K562 (cell line): Measurements from ENCODE around the gene ZC3H18. TPM values are rescaled to one million over a fixed set of nuclear protein-coding genes. Genes with fewer than 3 reads are reported as not detected.

Experiments
- ATAC-seq: fragments of 200-7000 bp; cut with Tn5 transposase; 3 replicates; pipeline ENCODE4 v1.9.1; 2020; ENCODE audit warnings: moderate library complexity
- BruUV-seq: library from RNA; stranded (reverse); fragments of 400-500 nt; replicated peaks from 2 replicates; lab custom pipeline; 2021; lab: Mats Ljungman, UMichigan
- CTCF ChIA-PET: fragments of 300-600 bp; formaldehyde crosslinking; extraction: SDS; loops from one replicate; lab custom pipeline; 2021; ENCODE audit warnings: low intra/inter-chr PET ratio; lab: Yijun Ruan, JAX
- POLR2A ChIA-PET: fragments of 300-600, 350-650 bp; sonication (Branson Sonifier 250); formaldehyde crosslinking; extraction: SDS; loops from one replicate; lab custom pipeline; 2021; ENCODE audit warnings: antibody characterized with exemption, inconsistent platforms; lab: Yijun Ruan, JAX
- DNase-seq, 4 experiments: peaks; one replicate each; pipeline versions ENCODE4 v3.0.0 to v3.0.0-alpha.2; 2011 to 2018; ENCODE audit warnings: low spot score in 3 of 4, mixed read lengths in 3 of 4; ENCODE audit errors: extremely low read depth in 1 of 4
- FAIRE-seq: peaks from 2 replicates; lab custom pipeline; 2011; peaks lifted over from hg19 to GRCh38; lab: Jason Lieb, UNC
- H2AFZ ChIP-seq: 2 replicates; pipeline ENCODE4 v1.6.0; 2011; ENCODE audit warnings: low read depth, low read length, control low read depth, inconsistent platforms
- H3K27ac ChIP-seq: fragments of 200-600 bp; 3 replicates; pipeline ENCODE4 v1.8.0; 2011; ENCODE audit warnings: low read depth, mild to moderate bottlenecking, control low read depth, inconsistent platforms, low read length, moderate library complexity, mixed read lengths; ENCODE audit errors: extremely low read depth
- H3K27me3 ChIP-seq, 2 experiments: fragments of 300-600 bp in 1 of 2; 2 replicates in 1 of 2; 3 replicates in 1 of 2; pipeline versions ENCODE4 v1.6.0 to v1.8.0; 2011; ENCODE audit warnings: inconsistent platforms in 2 of 2, low read length in 2 of 2, mild to moderate bottlenecking in 1 of 2, mixed read lengths in 1 of 2, moderate library complexity in 1 of 2; ENCODE audit not compliant: control insufficient read depth in 2 of 2, insufficient read depth in 2 of 2
- H3K36me3 ChIP-seq: fragments of 300-600 bp; 3 replicates; pipeline ENCODE4 v1.8.0; 2011; ENCODE audit warnings: mild to moderate bottlenecking, low read length, inconsistent platforms; ENCODE audit not compliant: control insufficient read depth, insufficient read depth
- H3K4me1 ChIP-seq, 2 experiments: fragments of 200-600 bp in 1 of 2; replicated peaks in 1 of 2; 2 replicates in 1 of 2; 3 replicates in 1 of 2; pipeline versions ENCODE4 v1.5.1 to v1.8.0; 2011; ENCODE audit warnings: inconsistent platforms in 2 of 2, low read length in 2 of 2, mild to moderate bottlenecking in 1 of 2, mixed read lengths in 1 of 2, moderate library complexity in 1 of 2; ENCODE audit not compliant: control insufficient read depth in 2 of 2, insufficient read depth in 2 of 2
- H3K4me2 ChIP-seq: 2 replicates; pipeline ENCODE4 v1.6.1; 2011; ENCODE audit warnings: low read length, control low read depth, inconsistent platforms, mixed read lengths; ENCODE audit not compliant: insufficient read depth
- H3K4me3 ChIP-seq: fragments of 200-600 bp; sonication (generic), shearing (Covaris generic); 2 replicates; pipeline ENCODE4 v1.5.1; 2016; ENCODE audit warnings: control low read depth, inconsistent platforms
- H3K79me2 ChIP-seq: fragments of 200-600 bp; 3 replicates; pipeline ENCODE4 v1.8.0; 2011; ENCODE audit warnings: low read length, inconsistent platforms; ENCODE audit not compliant: control insufficient read depth, insufficient read depth
- H3K9ac ChIP-seq, 2 experiments: 2 replicates each; pipeline versions ENCODE4 v1.6.0 to v1.6.1; 2011; ENCODE audit warnings: low read depth in 2 of 2, low read length in 2 of 2, control low read depth in 1 of 2, inconsistent platforms in 1 of 2, mild to moderate bottlenecking in 1 of 2, mixed read lengths in 1 of 2; ENCODE audit not compliant: insufficient read depth in 1 of 2
- H3K9me1 ChIP-seq: one replicate; pipeline ENCODE4 v1.6.0; 2011; ENCODE audit warnings: inconsistent platforms, mild to moderate bottlenecking, low read length, moderate library complexity; ENCODE audit not compliant: control insufficient read depth, insufficient read depth
- H3K9me3 ChIP-seq: replicated peaks from 2 replicates; pipeline ENCODE4 v1.5.1; 2011; ENCODE audit warnings: low read depth, low read length, inconsistent platforms; ENCODE audit not compliant: control insufficient read depth, insufficient read depth
- H4K20me1 ChIP-seq: replicated peaks from 2 replicates; pipeline ENCODE4 v1.6.1; 2011; ENCODE audit warnings: low read length, inconsistent platforms, mixed read lengths; ENCODE audit not compliant: control insufficient read depth, insufficient read depth
- CSDE1 ChIP-seq, 2 experiments: fragments of 450-650 bp; IDR thresholded peaks; 2 replicates each; pipeline ENCODE4 v1.6.1; 2016; ENCODE audit warnings: mild to moderate bottlenecking in 1 of 2
- GTF2B ChIP-seq: IDR thresholded peaks from 2 replicates; pipeline ENCODE4 v1.6.1; 2011; ENCODE audit not compliant: insufficient read length; ENCODE audit errors: extremely low read depth
- MCM7 ChIP-seq, 2 experiments: fragments of 450-650 bp; IDR thresholded peaks; 2 replicates each; pipeline ENCODE4 v1.6.1; 2016 to 2018
- OTX1 ChIP-seq: fragments of 450-650 bp; formaldehyde crosslinking; IDR thresholded peaks from 2 replicates; pipeline ENCODE4 v1.4.0; 2022; ENCODE audit warnings: mild to moderate bottlenecking
- RREB1 ChIP-seq: fragments of 250-450 bp; sonication (Bioruptor Pico); IDR thresholded peaks from 2 replicates; pipeline ENCODE4 v1.4.0; 2020
- ZBTB33 ChIP-seq: sonication (generic); formaldehyde crosslinking; IDR thresholded peaks from 2 replicates; pipeline ENCODE4 v1.8.1; 2023; ENCODE audit warnings: mild to moderate bottlenecking, missing genetic modification reagents
- ZNF146 ChIP-seq: IDR thresholded peaks from one replicate; pipeline ENCODE4 v1.6.1; 2018; ENCODE audit warnings: missing compliant biosample characterization; ENCODE audit not compliant: unreplicated experiment
- ZNF232 ChIP-seq: sonication (generic); formaldehyde crosslinking; IDR thresholded peaks from 2 replicates; pipeline ENCODE4 v1.8.0; 2022; ENCODE audit warnings: mild to moderate bottlenecking, missing genetic modification reagents
- ZNF696 ChIP-seq: fragments of 250-450 bp; sonication (Bioruptor Pico); conservative IDR thresholded peaks from 2 replicates; pipeline ENCODE4 v1.4.0; 2020; ENCODE audit warnings: mild to moderate bottlenecking, moderate library complexity
- WGBS: fragments of 100-300 bp; shearing (Covaris generic); methylation state at CpG from one replicate; pipeline ENCODE4 v1.1.6; 2016; ENCODE audit warnings: low coverage, mixed read lengths; ENCODE audit not compliant: insufficient coverage; ENCODE audit errors: missing lambda C conversion rate; 5-methylcytosine and 5-hydroxymethylcytosine counted together
- in situ Hi-C: fragments of 300-500 bp; cut with MboI; formaldehyde crosslinking; loops from 4 replicates; pipeline ENCODE4 v1.15.0; 2018; ENCODE audit warnings: inconsistent platforms, mixed read lengths
- intact Hi-C: fragments of 100-400 bp; cut with micrococcal nuclease; formaldehyde crosslinking; loops from 2 replicates; pipeline ENCODE4 v1.14.2; 2022
- polyA plus RNA-seq, 8 experiments: library from polyadenylated mRNA; depleted of rRNA in 4 of 8; stranded (reverse) in 5 of 8; unstranded in 3 of 8; fragments of >200 nt; fragmentation: Nextera tagmentation in 2 of 8; fragmentation: Illumina TruSeq in 1 of 8; extraction: Ambion mirVana in 2 of 8; extraction: Trizol in 1 of 8; gene quantifications; 2 replicates each; pipeline versions ENCODE4 v1.2.1 to v1.2.3, GENCODE V29; 2011 to 2014; ENCODE audit warnings: inconsistent platforms in 1 of 8, missing spikeins in 1 of 8
- total RNA-seq, 7 experiments: library from RNA; depleted of rRNA in 6 of 7; stranded (reverse); fragments of >200 nt in 6 of 7; fragmentation: Illumina TruSeq in 2 of 7; extraction: Trizol in 2 of 7; gene quantifications; 2 replicates each; pipeline versions ENCODE4 v1.2.1 to v1.2.3, GENCODE V29; 2011 to 2021; ENCODE audit warnings: low replicate concordance in 1 of 7

Gene ZC3H18
- total and polyA plus RNA-seq, 9 of the 15 experiments (the other 6 are each of a cell fraction or from before 2014, with no cell fraction given) = 1.7 to 88.7 (median 26.9) TPM

- Histone ChIP-seq H2AFZ (no peak overlapping the region), H3K36me3 (peaks cover 89% of the 10 kb centered on the region), H3K79me2 (peaks cover 3% of the 10 kb centered on the region; the same call in 2 of the 3 replicates), H3K9ac (no peak overlapping the region; a peak in 1 of 4 replicates), H4K20me1 (peaks cover 6% of the 10 kb centered on the region; the same call in 1 of the 2 replicates), H3K27ac (no peak overlapping the region), H3K9me1 (no peaks in the 10 kb centered on the region), H3K4me1 (peaks cover 10 to 36% of the 10 kb centered on the region in 2 experiments; a peak in 4 of 5 replicates), H3K9me3 (no peaks in the 10 kb centered on the region), H3K4me3 (no peak overlapping the region), H3K27me3 (no peaks in the 10 kb centered on the region), H3K4me2 (no peak overlapping the region)
- WGBS = 80% methylated on average over 17 of the region's 17 CpGs
- DNase-seq (no peak), FAIRE-seq (no peak), ATAC-seq (no peak)
- BruUV-seq = no TSS peak
- ChIA-PET CTCF (no interaction called here), POLR2A (interaction anchor here (0.7 to 1.3 kb wide), 4 partner anchors 9 to 47 kb away, joined by 3 to 5 read pairs (median 4); no protein-coding TSS in a partner anchor)
- in situ Hi-C loops (no loop called here), intact Hi-C loops (loop anchor here (5.0 kb wide), 1 partner anchor 62 kb away; the partner anchor contains the start of gene SNAI3)
- TF ChIP-seq MCM7 (IDR thresholded peaks at IDR 0.05) = no peak
- peak; percentile 97 for TF ChIP-seq ZBTB33
- TF ChIP-seq GTF2B = no peak
- TF ChIP-seq CSDE1 (IDR thresholded peaks at IDR 0.05) = no peak
- TF ChIP-seq ZNF146 = no peak
- TF ChIP-seq RREB1 (CRISPR knock-in tag) = no peak
- TF ChIP-seq ZNF696 = no peak
- no peak for TF ChIP-seq OTX1 (CRISPR knock-in tag)
- TF ChIP-seq ZNF232 (CRISPR knock-in tag) = no peak
Observed at GRCh38 chr16:88624977-88625576, 54.9 kb downstream of the ZC3H18 start.
